ENCODE results near the gene SNX1. TPM values are rescaled to one million over a fixed set of nuclear protein-coding genes. Genes with fewer than 3 reads are reported as not detected.

The SNX1 gene
- total and polyA plus RNA-seq, 2 of the 13 experiments (the other 11 are each of a cell fraction or from before 2014, with no cell fraction given) = 29.3 to 60.1 TPM

- TF ChIP-seq PRDM4 (CRISPR knock-in tag; IDR thresholded peaks at IDR 0.05; ENCODE audit: borderline replicate concordance) (no peak), ZFP36L2 (CRISPR knock-in tag; IDR thresholded peaks at IDR 0.05) (no peak), KLF6 (CRISPR knock-in tag; IDR thresholded peaks at IDR 0.05) (no peak), RFX5 (IDR thresholded peaks at IDR 0.05; ENCODE audit: low read depth, low read length) (no peak), KAT7 (CRISPR knock-in tag; IDR thresholded peaks at IDR 0.05; ENCODE audit: borderline replicate concordance) (no peak), MEIS1 (CRISPR knock-in tag; IDR thresholded peaks at IDR 0.05; ENCODE audit: borderline replicate concordance) (peak; percentile 75; the same call in 1 of the 2 replicates), MLXIP (CRISPR knock-in tag; IDR thresholded peaks at IDR 0.05; ENCODE audit: borderline replicate concordance) (no peak), ZNF280D (CRISPR knock-in tag; IDR thresholded peaks at IDR 0.05) (0 out of 2 replicates have a peak, but pooled peaks have one; percentile 54), SMAD9 (CRISPR knock-in tag; IDR thresholded peaks at IDR 0.05) (no peak), PHF5A (CRISPR knock-in tag; IDR thresholded peaks at IDR 0.05; ENCODE audit: low read depth, unreplicated experiment) (no peak), ZBTB20 (CRISPR knock-in tag; IDR thresholded peaks at IDR 0.05; ENCODE audit: borderline replicate concordance, low read depth) (peak; percentile 59; the same call in 1 of the 2 replicates), ZNF589 (CRISPR knock-in tag; conservative IDR thresholded peaks at IDR 0.05) (peak; percentile 61; the same call in 1 of the 2 replicates), TRAFD1 (CRISPR knock-in tag; IDR thresholded peaks at IDR 0.05; ENCODE audit: borderline replicate concordance) (no peak), NCOA2 (CRISPR knock-in tag; IDR thresholded peaks at IDR 0.05) (peak; percentile 12; the same call in 1 of the 2 replicates), ZSCAN9 (CRISPR knock-in tag; IDR thresholded peaks at IDR 0.05; ENCODE audit: borderline replicate concordance) (no peak; the same call in none of the 2 replicates), ZNF761 (CRISPR knock-in tag; conservative IDR thresholded peaks at IDR 0.05) (0 out of 2 replicates have a peak, but pooled peaks have one; percentile 44)
These were observed 2.0 kb upstream of the SNX1 start, which contains the start of gene CIAO2A (continued) for GRCh38 chr15:64093627-64094417.

Measured in HepG2 (cell line).